Stimulated activated CD8-positive, alpha-beta memory T cell treated with anti-CD3 and anti-CD28 coated beads, Interleukin-7, amount 100 ng/mL, for 24 hours (primary cell): ENCODE measurements around the gene SPOCD1.

Experiments used
- DNase-seq: peaks from one replicate; pipeline ENCODE4 v3.0.0-alpha.2; 2020; ENCODE audit warnings: low read depth

Gene SPOCD1

GRCh38 chr1:31771891-31772668 lies 43.7 kb downstream of the SPOCD1 start:
- no peak for DNase-seq

GRCh38 chr1:31769720-31770390 lies 46.0 kb downstream of the SPOCD1 start:
- no peak for DNase-seq

- DNase-seq = no peak
Observed at GRCh38 chr1:31768939-31769704, 46.7 kb downstream of the SPOCD1 start.

- no peak for DNase-seq
Observed at GRCh38 chr1:31768407-31768907, 47.4 kb downstream of the SPOCD1 start.

- DNase-seq = no peak
Observed at GRCh38 chr1:31767225-31767624, 48.6 kb downstream of the SPOCD1 start.

- DNase-seq = no peak
Observed at GRCh38 chr1:31765516-31765915, 50.3 kb downstream of the SPOCD1 start.

GRCh38 chr1:31765041-31765467 lies 50.8 kb downstream of the SPOCD1 start:
- DNase-seq = no peak

GRCh38 chr1:31764312-31765040 lies 51.3 kb downstream of the SPOCD1 start, which contains the start of gene ADGRB2:
ADGRB2 (minus strand) TSS chr1:31764340; CDS start chr1:31757221, 7,119 bp downstream.
- no peak for DNase-seq

GRCh38 chr1:31763671-31764311 lies 52.0 kb downstream of the SPOCD1 start:
- no peak for DNase-seq

GRCh38 chr1:31762726-31763670 lies 52.8 kb downstream of the SPOCD1 start:
- DNase-seq = peak; percentile 32

- no peak for DNase-seq
Observed at GRCh38 chr1:31762323-31762722, 53.5 kb downstream of the SPOCD1 start.

- DNase-seq = no peak
Observed at GRCh38 chr1:31761883-31762282, 53.9 kb downstream of the SPOCD1 start.

GRCh38 chr1:31760471-31761470 lies 55.1 kb downstream of the SPOCD1 start:
- DNase-seq = peak; percentile 30

- DNase-seq = no peak
Observed at GRCh38 chr1:31759298-31760023, 56.4 kb downstream of the SPOCD1 start.

GRCh38 chr1:31758823-31759222 lies 57.0 kb downstream of the SPOCD1 start:
- DNase-seq = no peak

- DNase-seq = no peak
Observed at GRCh38 chr1:31757989-31758388, 57.8 kb downstream of the SPOCD1 start.

- DNase-seq = no peak
Observed at GRCh38 chr1:31757204-31757679, 58.6 kb downstream of the SPOCD1 start.

GRCh38 chr1:31756578-31756977 lies 59.2 kb downstream of the SPOCD1 start:
- DNase-seq = no peak
